ENCODE results near the gene LAMP2.

LAMP2 gene

GRCh38 chrX:120456973-120457372 is 12.1 kb downstream of the LAMP2 start:
- DNase-seq (no peak), ATAC-seq (no peak)

GRCh38 chrX:120453985-120454384 is 15.1 kb downstream of the LAMP2 start:
- no peak for ATAC-seq
- no peak for DNase-seq

GRCh38 chrX:120452131-120452530 is 17.0 kb downstream of the LAMP2 start:
- ATAC-seq: no peak
- DNase-seq: no peak

GRCh38 chrX:120450163-120450562 is 18.9 kb downstream of the LAMP2 start:
- DNase-seq (no peak), ATAC-seq (no peak)

- DNase-seq: no peak
- no peak for ATAC-seq
These were observed 22.6 kb downstream of the LAMP2 start for GRCh38 chrX:120446498-120446897.

GRCh38 chrX:120439921-120440320 is 29.2 kb downstream of the LAMP2 start:
- no peak for DNase-seq
- no peak for ATAC-seq

- ATAC-seq (no peak), DNase-seq (no peak)
These were observed 39.1 kb downstream of the LAMP2 start for GRCh38 chrX:120429776-120430540.

GRCh38 chrX:120428309-120428708 is 40.8 kb downstream of the LAMP2 start:
- ATAC-seq (no peak), DNase-seq (no peak)

GRCh38 chrX:120426599-120426998 is 42.5 kb downstream of the LAMP2 start:
- ATAC-seq (no peak), DNase-seq (no peak)

- no peak for DNase-seq
These were observed 49.6 kb downstream of the LAMP2 start for GRCh38 chrX:120419463-120419862.

GRCh38 chrX:120408168-120408567 is 60.9 kb downstream of the LAMP2 start:
- ATAC-seq: no peak
- DNase-seq: no peak

More at GRCh38 chrX:120419463-120419862, 49.6 kb downstream of the LAMP2 start:
- ATAC-seq: no peak

- DNase-seq (no peak), ATAC-seq (no peak)
These were observed 62.5 kb downstream of the LAMP2 start for GRCh38 chrX:120406638-120407037.

GRCh38 chrX:120402369-120402768 is 66.7 kb downstream of the LAMP2 start:
- DNase-seq (no peak), ATAC-seq (no peak)

- ATAC-seq (no peak), DNase-seq (no peak)
These were observed 67.8 kb downstream of the LAMP2 start for GRCh38 chrX:120401301-120401700.

GRCh38 chrX:120380699-120381098 is 88.4 kb downstream of the LAMP2 start:
- DNase-seq (no peak), ATAC-seq (no peak)

- ATAC-seq (no peak), DNase-seq (no peak)
These were observed 89.0 kb downstream of the LAMP2 start for GRCh38 chrX:120379937-120380681.

GRCh38 chrX:120378570-120378969 is 90.5 kb downstream of the LAMP2 start:
- no peak for ATAC-seq
- DNase-seq: no peak
